A549 (cell line): Measurements from ENCODE around the gene NIT1. TPM values are rescaled to one million over a fixed set of nuclear protein-coding genes. Genes with fewer than 3 reads are reported as not detected.

Source experiments
- ATAC-seq, 2 experiments: fragments of 200-7000 bp in 1 of 2; fragments of >200 bp in 1 of 2; cut with Nextera tagmentation in 1 of 2; cut with Tn5 transposase in 1 of 2; 3 replicates each; pipeline versions ENCODE4 v1.8.0 to v1.9.1; 2018 to 2020; ENCODE audit warnings: mild to moderate bottlenecking in 1 of 2, moderate library complexity in 1 of 2
- CTCF ChIA-PET: fragments of 300-600 bp; sonication (Branson Sonifier 250); formaldehyde crosslinking; extraction: SDS; loops from one replicate; lab custom pipeline; 2021; ENCODE audit warnings: antibody characterized with exemption, inconsistent platforms; lab: Yijun Ruan, JAX
- POLR2A ChIA-PET: fragments of 350-600 bp; formaldehyde crosslinking; extraction: SDS; loops from one replicate; lab custom pipeline; 2021; ENCODE audit warnings: antibody characterized with exemption, inconsistent platforms; lab: Yijun Ruan, JAX
- DNase-seq, 2 experiments: peaks; one replicate each; pipeline versions ENCODE4 v3.0.0 to v3.0.0-alpha.2; 2011 to 2016; ENCODE audit warnings: low read depth in 1 of 2, low spot score in 1 of 2
- FAIRE-seq: peaks from 2 replicates; lab custom pipeline; 2011; peaks lifted over from hg19 to GRCh38; lab: Jason Lieb, UNC
- H3K27ac ChIP-seq, 2 experiments: fragments of >200 bp; sonication (Bioruptor Twin); formaldehyde crosslinking; 3 replicates each; pipeline ENCODE4 v1.5.1; 2016 to 2017
- H3K4me1 ChIP-seq: fragments of >200 bp; sonication (Bioruptor Twin); formaldehyde crosslinking; 3 replicates; pipeline ENCODE4 v1.6.1; 2016
- H3K4me2 ChIP-seq: fragments of >200 bp; sonication (Bioruptor Twin); formaldehyde crosslinking; 3 replicates; pipeline ENCODE4 v1.6.1; 2016
- H3K4me3 ChIP-seq: fragments of >200 bp; sonication (Bioruptor Twin); formaldehyde crosslinking; 3 replicates; pipeline ENCODE4 v1.5.1; 2016
- H3K9me3 ChIP-seq: fragments of >200 bp; sonication (Bioruptor Twin); formaldehyde crosslinking; 3 replicates; pipeline ENCODE4 v1.6.1; 2016
- ATOH8 ChIP-seq: fragments of 250-450 bp; sonication (Bioruptor Pico); IDR thresholded peaks from 2 replicates; pipeline ENCODE4 v1.5.0; 2020; ENCODE audit warnings: low read depth, mild to moderate bottlenecking, moderate library complexity
- CBX8 ChIP-seq: fragments of 200-600 bp; sonication (generic); IDR thresholded peaks from 2 replicates; pipeline ENCODE4 v1.6.1; 2016
- CTCF ChIP-seq: fragments of >200 bp; sonication (Bioruptor Twin); formaldehyde crosslinking; IDR thresholded peaks from 3 replicates; pipeline ENCODE4 v1.5.1; 2016
- EHF ChIP-seq: fragments of 250-450 bp; sonication (Bioruptor Pico); IDR thresholded peaks from 2 replicates; pipeline ENCODE4 v1.5.0; 2020; ENCODE audit warnings: mild to moderate bottlenecking
- ELK1 ChIP-seq: fragments of 150-350 bp; IDR thresholded peaks from 2 replicates; pipeline ENCODE4 v1.6.1; 2014; ENCODE audit warnings: low read depth, mild to moderate bottlenecking, low read length
- ESRRA ChIP-seq: fragments of 150-350 bp; IDR thresholded peaks from 2 replicates; pipeline ENCODE4 v1.6.1; 2014; ENCODE audit warnings: mild to moderate bottlenecking, low read length, borderline replicate concordance
- FOSL2 ChIP-seq, 2 experiments: fragments of 450-650 bp in 1 of 2; fragments of >200 bp in 1 of 2; sonication (Bioruptor Twin) in 1 of 2; formaldehyde crosslinking; IDR thresholded peaks; 2 replicates each; pipeline versions ENCODE4 v1.5.0 to v1.6.1; 2016 to 2020; ENCODE audit warnings: mild to moderate bottlenecking in 1 of 2, moderate library complexity in 1 of 2
- FOXS1 ChIP-seq: fragments of 250-450 bp; sonication (Bioruptor Pico); IDR thresholded peaks from 2 replicates; pipeline ENCODE4 v1.5.0; 2020; ENCODE audit warnings: mild to moderate bottlenecking, moderate library complexity
- GATA3 ChIP-seq: IDR thresholded peaks from 2 replicates; pipeline ENCODE4 v1.6.1; 2012; ENCODE audit warnings: borderline replicate concordance
- HES2 ChIP-seq: fragments of >200 bp; sonication (Bioruptor Twin); formaldehyde crosslinking; IDR thresholded peaks from 2 replicates; pipeline ENCODE4 v1.6.1; 2016
- HOXA7 ChIP-seq: fragments of 250-450 bp; sonication (Bioruptor Pico); IDR thresholded peaks from 2 replicates; pipeline ENCODE4 v1.5.0; 2020; ENCODE audit warnings: mild to moderate bottlenecking, moderate library complexity
- HOXB5 ChIP-seq: fragments of 250-450 bp; sonication (Bioruptor Pico); IDR thresholded peaks from 2 replicates; pipeline ENCODE4 v1.5.0; 2020; ENCODE audit warnings: mild to moderate bottlenecking, moderate library complexity
- NFE2L2 ChIP-seq: fragments of 150-350 bp; conservative IDR thresholded peaks from 2 replicates; pipeline ENCODE4 v1.6.1; 2014; ENCODE audit warnings: low read length
- NPAS2 ChIP-seq: fragments of 250-450 bp; sonication (Bioruptor Pico); IDR thresholded peaks from 2 replicates; pipeline ENCODE4 v1.8.0; 2022; ENCODE audit warnings: mild to moderate bottlenecking, moderate library complexity, borderline replicate concordance
- TFCP2L1 ChIP-seq: fragments of 250-450 bp; sonication (Bioruptor Pico); IDR thresholded peaks from 2 replicates; pipeline ENCODE4 v1.5.0; 2021; ENCODE audit warnings: mild to moderate bottlenecking
- WGBS: methylation state at CpG from one replicate; pipeline ENCODE4 v1.1.6; 2017; ENCODE audit errors: missing lambda C conversion rate; 5-methylcytosine and 5-hydroxymethylcytosine counted together
- polyA plus RNA-seq, 4 experiments: library from polyadenylated mRNA; depleted of rRNA in 3 of 4; stranded (reverse); fragments of >200 nt; fragmentation: RNase III in 1 of 4; extraction: RNeasy Plus Mini Kit Qiagen cat#74134 plus additional on column Dnase treatment in 1 of 4; gene quantifications; 2 replicates in 3 of 4; 3 replicates in 1 of 4; pipeline ENCODE4 v1.2.3, GENCODE V29; 2011 to 2017

Gene NIT1
- polyA plus RNA-seq, 2 of the 4 experiments (the other 2 are of a cell fraction): 29.9 to 44.5 TPM

- TF ChIP-seq CBX8 (no peak), FOSL2 (IDR thresholded peaks at IDR 0.05) (no peak), FOSL2 (CRISPR knock-in tag; IDR thresholded peaks at IDR 0.05) (no peak), HOXB5 (CRISPR knock-in tag) (no peak)
Measured at GRCh38 chr1:161095230-161095629, 22.7 kb upstream of the NIT1 start (continued).

- ChIA-PET CTCF (interaction anchor here (1.5 to 9.7 kb wide), 15 partner anchors 11 to 107 kb away, joined by 3 to 319 read pairs (median 30); partner anchors contain the start of genes ARHGAP30, F11R, NECTIN4 and USF1), POLR2A (no interaction called here)
- FAIRE-seq (no peak), ATAC-seq (no peak), DNase-seq (no peak)
- H3K4me1 ChIP-seq: peaks cover 27% of the 10 kb centered on the region
- H3K9me3 ChIP-seq: no peaks in the 10 kb centered on the region
- no peak overlapping the region for H3K4me3 ChIP-seq
- WGBS: 90% methylated on average over 2 of the region's 2 CpGs
- no peak overlapping the region for H3K4me2 ChIP-seq
- peak overlapping the region in 1 of 2 experiments; percentile 20; a peak in 1 of 6 replicates for H3K27ac ChIP-seq
- no peak for TF ChIP-seq NFE2L2
- TF ChIP-seq, all 56 proteins: peak for 0
Measured at GRCh38 chr1:161096015-161096414, 21.9 kb upstream of the NIT1 start.

GRCh38 chr1:161096530-161096929 is 21.4 kb upstream of the NIT1 start:
- H3K4me1 ChIP-seq: peaks cover 27% of the 10 kb centered on the region
- CTCF ChIA-PET: interaction anchor here (1.0 to 9.7 kb wide), 24 partner anchors 11 to 516 kb away, joined by 3 to 319 read pairs (median 16); partner anchors contain the start of genes ARHGAP30, F11R, NECTIN4 and NIT1
- H3K4me2 ChIP-seq: no peak overlapping the region
- peak overlapping the region in 1 of 2 experiments; percentile 20; a peak in 1 of 6 replicates for H3K27ac ChIP-seq
- DNase-seq (no peak), ATAC-seq (no peak), FAIRE-seq (no peak)
- POLR2A ChIA-PET: interaction anchor here (1.9 to 2.2 kb wide), 2 partner anchors 36 to 76 kb away, joined by 5 to 6 read pairs; partner anchors contain the start of genes DEDD and F11R
- H3K4me3 ChIP-seq: no peak overlapping the region
- TF ChIP-seq FOXS1: no peak
- no peak for TF ChIP-seq GATA3
- no peak for TF ChIP-seq ELK1
- no peak for TF ChIP-seq CTCF
- TF ChIP-seq NPAS2: no peak
- no peak for TF ChIP-seq HES2
- no peak for TF ChIP-seq ESRRA
- no peak for TF ChIP-seq EHF (CRISPR knock-in tag)
- no peak for TF ChIP-seq ATOH8 (CRISPR knock-in tag)
- TF ChIP-seq HOXA7 (CRISPR knock-in tag): no peak
- no peak for TF ChIP-seq TFCP2L1 (CRISPR knock-in tag)
- TF ChIP-seq, all 56 proteins: peak for 0
- H3K9me3 ChIP-seq: no peaks in the 10 kb centered on the region
- WGBS: 24% methylated on average over 1 of the region's 1 CpG
